HEK293 (cell line): ENCODE measurements around the gene SNRNP70.

Experiments used
- BCL11A ChIP-seq: fragments of 450-650 bp; formaldehyde crosslinking; IDR thresholded peaks from 2 replicates; pipeline ENCODE4 v1.5.1; 2016; ENCODE audit warnings: low read depth, missing biosample characterization, missing genetic modification characterization
- CTCF ChIP-seq: fragments of 450-650 bp; formaldehyde crosslinking; IDR thresholded peaks from 2 replicates; pipeline ENCODE4 v1.5.1; 2016; ENCODE audit warnings: missing biosample characterization, missing genetic modification characterization
- INSM2 ChIP-seq: fragments of 450-650 bp; formaldehyde crosslinking; IDR thresholded peaks from 2 replicates; pipeline ENCODE4 v1.5.1; 2016; ENCODE audit warnings: missing biosample characterization, missing genetic modification characterization
- KLF1 ChIP-seq: fragments of 450-650 bp; formaldehyde crosslinking; IDR thresholded peaks from 2 replicates; pipeline ENCODE4 v1.5.1; 2016; ENCODE audit warnings: missing biosample characterization, missing genetic modification characterization
- SP3 ChIP-seq: fragments of 450-650 bp; formaldehyde crosslinking; IDR thresholded peaks from 2 replicates; pipeline ENCODE4 v1.5.1; 2016; ENCODE audit warnings: missing biosample characterization, missing genetic modification characterization
- SP7 ChIP-seq: fragments of 450-650 bp; formaldehyde crosslinking; IDR thresholded peaks from 2 replicates; pipeline ENCODE4 v1.5.1; 2016; ENCODE audit warnings: missing biosample characterization, missing genetic modification characterization
- YY2 ChIP-seq: fragments of 450-650 bp; formaldehyde crosslinking; IDR thresholded peaks from 2 replicates; pipeline ENCODE4 v1.5.1; 2016; ENCODE audit warnings: missing biosample characterization, missing genetic modification characterization
- ZBTB11 ChIP-seq: fragments of 450-650 bp; formaldehyde crosslinking; conservative IDR thresholded peaks from 2 replicates; pipeline ENCODE4 v1.5.1; 2016; ENCODE audit warnings: low read depth, missing biosample characterization, missing genetic modification characterization
- ZFP69B ChIP-seq: fragments of 450-650 bp; formaldehyde crosslinking; IDR thresholded peaks from 2 replicates; pipeline ENCODE4 v1.5.1; 2016; ENCODE audit warnings: missing biosample characterization, missing genetic modification characterization
- ZNF10 ChIP-seq: fragments of 450-650 bp; formaldehyde crosslinking; IDR thresholded peaks from 2 replicates; pipeline ENCODE4 v1.5.1; 2017; ENCODE audit warnings: missing biosample characterization, missing genetic modification characterization
- ZNF184 ChIP-seq: fragments of 450-650 bp; IDR thresholded peaks from 2 replicates; pipeline ENCODE4 v1.5.1; 2018; ENCODE audit warnings: missing biosample characterization, mild to moderate bottlenecking, missing genetic modification characterization
- ZNF19 ChIP-seq: fragments of 450-650 bp; formaldehyde crosslinking; IDR thresholded peaks from 2 replicates; pipeline ENCODE4; 2016; ENCODE audit warnings: missing biosample characterization, missing genetic modification characterization, low read depth
- ZNF24 ChIP-seq: fragments of 450-650 bp; formaldehyde crosslinking; IDR thresholded peaks from 2 replicates; pipeline ENCODE4 v1.5.1; 2016; ENCODE audit warnings: missing biosample characterization, missing genetic modification characterization
- ZNF341 ChIP-seq: fragments of 450-650 bp; formaldehyde crosslinking; IDR thresholded peaks from 2 replicates; pipeline ENCODE4; 2016; ENCODE audit warnings: low read depth, missing biosample characterization, missing genetic modification characterization
- ZNF623 ChIP-seq: fragments of 450-650 bp; formaldehyde crosslinking; IDR thresholded peaks from 2 replicates; pipeline ENCODE4 v1.5.1; 2016; ENCODE audit warnings: missing biosample characterization, missing genetic modification characterization
- ZNF645 ChIP-seq: fragments of 450-650 bp; formaldehyde crosslinking; IDR thresholded peaks from 2 replicates; pipeline ENCODE4; 2016; ENCODE audit warnings: missing biosample characterization, missing genetic modification characterization
- ZNF707 ChIP-seq: fragments of 450-650 bp; formaldehyde crosslinking; IDR thresholded peaks from 2 replicates; pipeline ENCODE4 v1.5.1; 2016; ENCODE audit warnings: missing biosample characterization, missing genetic modification characterization
- ZSCAN18 ChIP-seq: fragments of 450-650 bp; formaldehyde crosslinking; IDR thresholded peaks from 2 replicates; pipeline ENCODE4 v1.5.1; 2016; ENCODE audit warnings: missing biosample characterization, missing genetic modification characterization
- TF ChIP-seq, protein P1 (sequence below): fragments of 450-650 bp; formaldehyde crosslinking; IDR thresholded peaks from 2 replicates; pipeline ENCODE4 v1.5.1; 2016; ENCODE audit warnings: missing biosample characterization, missing genetic modification characterization
- TF ChIP-seq, protein P2 (sequence below): fragments of 450-650 bp; formaldehyde crosslinking; IDR thresholded peaks from 2 replicates; pipeline ENCODE4 v1.5.1; 2016; ENCODE audit warnings: missing biosample characterization, missing genetic modification characterization

The SNRNP70 gene

DNA sequence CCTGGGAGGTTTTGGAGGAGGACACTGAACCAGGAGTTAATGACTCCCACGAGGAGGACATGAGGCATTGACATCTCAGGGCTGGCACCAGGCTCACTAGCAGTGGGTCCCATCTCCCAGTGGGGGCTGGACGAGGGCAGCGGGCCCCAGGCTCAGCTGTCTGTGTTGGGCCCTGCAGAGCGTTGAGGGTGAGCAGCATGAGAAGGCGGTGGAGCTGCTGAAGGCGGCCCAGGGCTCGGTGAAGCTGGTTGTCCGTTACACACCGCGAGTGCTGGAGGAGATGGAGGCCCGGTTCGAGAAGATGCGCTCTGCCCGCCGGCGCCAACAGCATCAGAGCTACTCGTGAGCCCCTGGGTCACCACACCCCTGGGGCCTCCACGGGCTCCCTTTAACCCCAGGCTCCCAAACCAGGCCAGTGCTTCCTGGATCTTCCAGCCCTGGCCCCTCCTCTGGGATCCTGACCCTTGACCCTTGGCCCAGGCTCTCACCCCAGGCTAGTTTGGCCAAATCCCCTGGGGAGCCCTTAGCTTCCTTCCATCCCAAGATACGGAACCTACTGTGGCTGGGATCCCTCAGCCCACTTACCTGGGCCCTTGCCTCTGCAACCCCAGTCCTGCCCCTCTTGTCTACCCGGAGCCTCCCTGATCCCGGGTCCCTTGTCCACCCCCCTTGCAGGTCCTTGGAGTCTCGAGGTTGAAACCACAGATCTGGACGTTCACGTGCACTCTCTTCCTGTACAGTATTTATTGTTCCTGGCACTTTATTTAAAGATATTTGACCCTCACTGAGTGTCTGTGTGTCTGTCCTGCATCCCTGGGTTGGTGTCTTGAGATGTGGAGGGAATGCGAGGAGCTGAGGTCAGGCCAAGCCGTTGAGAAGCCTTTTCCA is 32.7 kb downstream of the SNRNP70 start (continued):
- TF ChIP-seq CTCF (tag by site-specific recombination) (no peak), KLF1 (tag by site-specific recombination) (no peak), YY2 (tag by site-specific recombination) (no peak), INSM2 (tag by site-specific recombination) (no peak), ZNF184 (tag by site-specific recombination) (no peak), ZNF24 (tag by site-specific recombination) (no peak), ZNF707 (tag by site-specific recombination) (no peak), ZNF19 (tag by site-specific recombination) (no peak), ZNF623 (tag by site-specific recombination) (no peak), ZBTB11 (tag by site-specific recombination) (no peak), ZNF10 (no peak), BCL11A (tag by site-specific recombination) (peak; percentile 38; the same call in 1 of the 2 replicates), ZFP69B (peak; percentile 65; the same call in 1 of the 2 replicates), ZNF645 (tag by site-specific recombination) (no peak), ZNF341 (tag by site-specific recombination) (no peak), SP7 (tag by site-specific recombination) (no peak), ZSCAN18 (tag by site-specific recombination) (no peak), SP3 (tag by site-specific recombination) (no peak)
- TF ChIP-seq, protein P1, sequence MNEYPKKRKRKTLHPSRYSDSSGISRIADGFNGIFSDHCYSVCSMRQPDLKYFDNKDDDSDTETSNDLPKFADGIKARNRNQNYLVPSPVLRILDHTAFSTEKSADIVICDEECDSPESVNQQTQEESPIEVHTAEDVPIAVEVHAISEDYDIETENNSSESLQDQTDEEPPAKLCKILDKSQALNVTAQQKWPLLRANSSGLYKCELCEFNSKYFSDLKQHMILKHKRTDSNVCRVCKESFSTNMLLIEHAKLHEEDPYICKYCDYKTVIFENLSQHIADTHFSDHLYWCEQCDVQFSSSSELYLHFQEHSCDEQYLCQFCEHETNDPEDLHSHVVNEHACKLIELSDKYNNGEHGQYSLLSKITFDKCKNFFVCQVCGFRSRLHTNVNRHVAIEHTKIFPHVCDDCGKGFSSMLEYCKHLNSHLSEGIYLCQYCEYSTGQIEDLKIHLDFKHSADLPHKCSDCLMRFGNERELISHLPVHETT (tag by site-specific recombination): no peak
- TF ChIP-seq, protein P2, sequence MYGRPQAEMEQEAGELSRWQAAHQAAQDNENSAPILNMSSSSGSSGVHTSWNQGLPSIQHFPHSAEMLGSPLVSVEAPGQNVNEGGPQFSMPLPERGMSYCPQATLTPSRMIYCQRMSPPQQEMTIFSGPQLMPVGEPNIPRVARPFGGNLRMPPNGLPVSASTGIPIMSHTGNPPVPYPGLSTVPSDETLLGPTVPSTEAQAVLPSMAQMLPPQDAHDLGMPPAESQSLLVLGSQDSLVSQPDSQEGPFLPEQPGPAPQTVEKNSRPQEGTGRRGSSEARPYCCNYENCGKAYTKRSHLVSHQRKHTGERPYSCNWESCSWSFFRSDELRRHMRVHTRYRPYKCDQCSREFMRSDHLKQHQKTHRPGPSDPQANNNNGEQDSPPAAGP (tag by site-specific recombination): no peak
